Panc1 (cell line): Measurements from ENCODE around the gene PRDM1.

Experiments used
- POLR2AphosphoS5 ChIP-seq: IDR thresholded peaks from 2 replicates; pipeline ENCODE4 v1.6.1; 2012; ENCODE audit warnings: mild to moderate bottlenecking, low read depth, low read length, moderate library complexity
- TF ChIP-seq, protein P1 (sequence below): fragments of 450-650 bp; IDR thresholded peaks from 2 replicates; pipeline ENCODE4 v1.5.1; 2017; ENCODE audit warnings: mild to moderate bottlenecking

- TF ChIP-seq, protein P1, sequence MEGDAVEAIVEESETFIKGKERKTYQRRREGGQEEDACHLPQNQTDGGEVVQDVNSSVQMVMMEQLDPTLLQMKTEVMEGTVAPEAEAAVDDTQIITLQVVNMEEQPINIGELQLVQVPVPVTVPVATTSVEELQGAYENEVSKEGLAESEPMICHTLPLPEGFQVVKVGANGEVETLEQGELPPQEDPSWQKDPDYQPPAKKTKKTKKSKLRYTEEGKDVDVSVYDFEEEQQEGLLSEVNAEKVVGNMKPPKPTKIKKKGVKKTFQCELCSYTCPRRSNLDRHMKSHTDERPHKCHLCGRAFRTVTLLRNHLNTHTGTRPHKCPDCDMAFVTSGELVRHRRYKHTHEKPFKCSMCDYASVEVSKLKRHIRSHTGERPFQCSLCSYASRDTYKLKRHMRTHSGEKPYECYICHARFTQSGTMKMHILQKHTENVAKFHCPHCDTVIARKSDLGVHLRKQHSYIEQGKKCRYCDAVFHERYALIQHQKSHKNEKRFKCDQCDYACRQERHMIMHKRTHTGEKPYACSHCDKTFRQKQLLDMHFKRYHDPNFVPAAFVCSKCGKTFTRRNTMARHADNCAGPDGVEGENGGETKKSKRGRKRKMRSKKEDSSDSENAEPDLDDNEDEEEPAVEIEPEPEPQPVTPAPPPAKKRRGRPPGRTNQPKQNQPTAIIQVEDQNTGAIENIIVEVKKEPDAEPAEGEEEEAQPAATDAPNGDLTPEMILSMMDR = no peak
- no peak for TF ChIP-seq POLR2AphosphoS5
Measured at GRCh38 chr6:106115286-106115685, 29.1 kb downstream of the PRDM1 start.
